Measurements from ENCODE around the gene DPP10. TPM values are rescaled to one million over a fixed set of nuclear protein-coding genes. Genes with fewer than 3 reads are reported as not detected.

DPP10 gene
- total RNA-seq, 1 donor from 2014 or later = 15.1 TPM

GRCh38 chr2:114468343-114468742, 25.9 kb downstream of the DPP10 start:
- Mint-ChIP-seq H3K27ac (ENCODE audit: unreplicated experiment) (no peak overlapping the region), H3K4me3 (ENCODE audit: unreplicated experiment) (no peak overlapping the region), H3K27me3 (ENCODE audit: unreplicated experiment) (no peaks in the 10 kb centered on the region), H3K4me1 (ENCODE audit: low read depth, unreplicated experiment) (no peaks in the 10 kb centered on the region), H3K9me3 (ENCODE audit: unreplicated experiment) (no peaks in the 10 kb centered on the region), H3K36me3 (ENCODE audit: unreplicated experiment) (no peaks in the 10 kb centered on the region)
- DNase-seq = no peak
- TF ChIP-seq, protein P1, sequence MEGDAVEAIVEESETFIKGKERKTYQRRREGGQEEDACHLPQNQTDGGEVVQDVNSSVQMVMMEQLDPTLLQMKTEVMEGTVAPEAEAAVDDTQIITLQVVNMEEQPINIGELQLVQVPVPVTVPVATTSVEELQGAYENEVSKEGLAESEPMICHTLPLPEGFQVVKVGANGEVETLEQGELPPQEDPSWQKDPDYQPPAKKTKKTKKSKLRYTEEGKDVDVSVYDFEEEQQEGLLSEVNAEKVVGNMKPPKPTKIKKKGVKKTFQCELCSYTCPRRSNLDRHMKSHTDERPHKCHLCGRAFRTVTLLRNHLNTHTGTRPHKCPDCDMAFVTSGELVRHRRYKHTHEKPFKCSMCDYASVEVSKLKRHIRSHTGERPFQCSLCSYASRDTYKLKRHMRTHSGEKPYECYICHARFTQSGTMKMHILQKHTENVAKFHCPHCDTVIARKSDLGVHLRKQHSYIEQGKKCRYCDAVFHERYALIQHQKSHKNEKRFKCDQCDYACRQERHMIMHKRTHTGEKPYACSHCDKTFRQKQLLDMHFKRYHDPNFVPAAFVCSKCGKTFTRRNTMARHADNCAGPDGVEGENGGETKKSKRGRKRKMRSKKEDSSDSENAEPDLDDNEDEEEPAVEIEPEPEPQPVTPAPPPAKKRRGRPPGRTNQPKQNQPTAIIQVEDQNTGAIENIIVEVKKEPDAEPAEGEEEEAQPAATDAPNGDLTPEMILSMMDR (IDR thresholded peaks at IDR 0.05; ENCODE audit: partially characterized antibody, unreplicated experiment) = no peak

GRCh38 chr2:114472246-114472645, 29.8 kb downstream of the DPP10 start:
- TF ChIP-seq, protein P1 (IDR thresholded peaks at IDR 0.05; ENCODE audit: partially characterized antibody, unreplicated experiment) = no peak
- H3K27ac Mint-ChIP-seq (ENCODE audit: unreplicated experiment) = no peak overlapping the region
- DNase-seq = no peak
- H3K36me3 Mint-ChIP-seq (ENCODE audit: unreplicated experiment) = no peaks in the 10 kb centered on the region
- no peaks in the 10 kb centered on the region for H3K4me1 Mint-ChIP-seq (ENCODE audit: low read depth, unreplicated experiment)
- H3K27me3 Mint-ChIP-seq (ENCODE audit: unreplicated experiment) = no peaks in the 10 kb centered on the region
- no peaks in the 10 kb centered on the region for H3K9me3 Mint-ChIP-seq (ENCODE audit: unreplicated experiment)
- H3K4me3 Mint-ChIP-seq (ENCODE audit: unreplicated experiment) = no peak overlapping the region

DNA sequence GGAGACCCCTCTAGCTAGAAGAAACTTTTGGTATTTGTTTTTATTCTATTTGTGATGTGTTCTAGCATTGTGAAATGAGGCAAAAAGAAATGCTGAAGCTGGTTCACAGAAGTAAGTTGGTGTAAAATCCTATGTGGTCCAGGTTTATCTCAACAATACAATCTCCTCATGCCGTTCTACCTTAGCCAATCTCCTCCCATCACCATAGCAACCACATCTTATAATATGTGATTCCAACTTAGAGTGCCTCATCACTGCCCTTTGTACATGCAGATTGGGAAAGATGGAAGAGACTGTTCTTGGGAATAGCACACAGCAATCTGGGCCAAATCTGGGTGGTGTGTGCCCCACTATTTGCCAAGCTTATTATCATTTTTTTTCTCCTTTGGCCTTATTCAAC, 30.3 kb downstream of the DPP10 start:
- Mint-ChIP-seq H3K27me3 (ENCODE audit: unreplicated experiment) (no peaks in the 10 kb centered on the region), H3K36me3 (ENCODE audit: unreplicated experiment) (no peaks in the 10 kb centered on the region), H3K27ac (ENCODE audit: unreplicated experiment) (no peak overlapping the region), H3K9me3 (ENCODE audit: unreplicated experiment) (no peaks in the 10 kb centered on the region), H3K4me3 (ENCODE audit: unreplicated experiment) (no peak overlapping the region), H3K4me1 (ENCODE audit: low read depth, unreplicated experiment) (no peaks in the 10 kb centered on the region)
- TF ChIP-seq, protein P1 (IDR thresholded peaks at IDR 0.05; ENCODE audit: partially characterized antibody, unreplicated experiment) = no peak
- DNase-seq = no peak

GRCh38 chr2:114488841-114489530, 46.5 kb downstream of the DPP10 start:
- Mint-ChIP-seq H3K27me3 (ENCODE audit: unreplicated experiment) (peaks cover 2% of the 10 kb centered on the region), H3K4me3 (ENCODE audit: unreplicated experiment) (no peak overlapping the region), H3K36me3 (ENCODE audit: unreplicated experiment) (no peaks in the 10 kb centered on the region), H3K27ac (ENCODE audit: unreplicated experiment) (no peak overlapping the region), H3K4me1 (ENCODE audit: low read depth, unreplicated experiment) (no peaks in the 10 kb centered on the region), H3K9me3 (ENCODE audit: unreplicated experiment) (no peaks in the 10 kb centered on the region)
- no peak for DNase-seq
- TF ChIP-seq, protein P1 (IDR thresholded peaks at IDR 0.05; ENCODE audit: partially characterized antibody, unreplicated experiment) = no peak

DNA sequence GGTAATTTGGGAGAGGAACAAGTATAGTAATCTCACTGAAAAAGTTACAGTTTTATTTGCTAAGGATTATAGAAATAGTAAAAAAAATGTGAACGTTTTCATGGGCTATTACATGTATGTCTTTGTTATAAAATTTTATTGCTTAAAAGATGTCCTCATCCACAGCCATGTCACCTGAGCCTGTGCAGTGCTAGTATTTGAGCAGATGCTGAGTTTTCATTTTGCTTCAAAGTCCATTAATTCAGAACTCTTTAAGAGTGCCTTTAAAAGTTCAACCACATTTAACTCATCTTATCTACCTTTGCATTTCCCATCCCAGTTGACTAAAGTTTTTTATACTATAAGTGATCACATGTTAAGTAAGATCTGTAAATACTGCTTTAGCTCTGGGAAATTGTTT, 52.6 kb downstream of the DPP10 start:
- Mint-ChIP-seq H3K4me1 (ENCODE audit: low read depth, unreplicated experiment) (no peaks in the 10 kb centered on the region), H3K9me3 (ENCODE audit: unreplicated experiment) (no peaks in the 10 kb centered on the region), H3K36me3 (ENCODE audit: unreplicated experiment) (no peaks in the 10 kb centered on the region), H3K27ac (ENCODE audit: unreplicated experiment) (no peak overlapping the region), H3K27me3 (ENCODE audit: unreplicated experiment) (no peaks in the 10 kb centered on the region), H3K4me3 (ENCODE audit: unreplicated experiment) (no peak overlapping the region)
- no peak for DNase-seq
- TF ChIP-seq, protein P1 (IDR thresholded peaks at IDR 0.05; ENCODE audit: partially characterized antibody, unreplicated experiment) = no peak
